HG03442 (cell line): ENCODE data around the gene DNAJC7.

ENCODE experiments used
- ATAC-seq: cut with Tn5 transposase; IDR thresholded peaks from one replicate; pipeline ENCODE4 v1.9.1; 2021; ENCODE audit warnings: mild to moderate bottlenecking, moderate library complexity; ENCODE audit not compliant: unreplicated experiment

The DNAJC7 gene

GRCh38 chr17:41982026-41982760 lies 35.0 kb downstream of the DNAJC7 start:
- ATAC-seq: no peak

GRCh38 chr17:41977991-41978390 lies 39.2 kb downstream of the DNAJC7 start:
- no peak for ATAC-seq

GRCh38 chr17:41976142-41976768 lies 41.0 kb downstream of the DNAJC7 start:
- no peak for ATAC-seq

- no peak for ATAC-seq
Measured at GRCh38 chr17:41975099-41976083, 41.8 kb downstream of the DNAJC7 start.

- no peak for ATAC-seq
Measured at GRCh38 chr17:41974658-41975057, 42.6 kb downstream of the DNAJC7 start.

- no peak for ATAC-seq
Measured at GRCh38 chr17:41974031-41974430, 43.2 kb downstream of the DNAJC7 start.

- ATAC-seq: no peak
Measured at GRCh38 chr17:41973408-41973811, 43.8 kb downstream of the DNAJC7 start.

- ATAC-seq: no peak
Measured at GRCh38 chr17:41972571-41973407, 44.5 kb downstream of the DNAJC7 start.

GRCh38 chr17:41971721-41972523 lies 45.3 kb downstream of the DNAJC7 start:
- ATAC-seq: no peak

- ATAC-seq: no peak
Measured at GRCh38 chr17:41970901-41971331, 46.3 kb downstream of the DNAJC7 start.

GRCh38 chr17:41968676-41969075 lies 48.6 kb downstream of the DNAJC7 start:
- ATAC-seq: no peak

GRCh38 chr17:41967921-41968578 lies 49.2 kb downstream of the DNAJC7 start:
- ATAC-seq: no peak

- ATAC-seq: peak; percentile 4
Measured at GRCh38 chr17:41967141-41967920, 49.9 kb downstream of the DNAJC7 start.

- ATAC-seq: peak; percentile 66
Measured at GRCh38 chr17:41966463-41967140, 50.6 kb downstream of the DNAJC7 start, which contains the start of gene CNP. TSS of gene CNP (plus strand) at chr17:41966795. CDS start at chr17:41966885, 90 bp downstream.

GRCh38 chr17:41965694-41966462 lies 51.4 kb downstream of the DNAJC7 start:
- no peak for ATAC-seq

- ATAC-seq: no peak
Measured at GRCh38 chr17:41962768-41963434, 54.3 kb downstream of the DNAJC7 start.
